Fibroblast of lung (primary cell): ENCODE data around the gene AP1G2.

Source experiments
- CTCF ChIP-seq, 2 donors: IDR thresholded peaks in 1 of 2; conservative IDR thresholded peaks in 1 of 2; 1 replicate in 1 of 2; 2 replicates in 1 of 2; pipeline ENCODE4 v1.5.1; 2011 to 2012; ENCODE audit warnings: low read length in 2 of 2, control low read depth in 1 of 2, inconsistent platforms in 1 of 2, low read depth in 1 of 2, mild to moderate bottlenecking in 1 of 2
- EZH2 ChIP-seq: IDR thresholded peaks from 2 replicates; pipeline ENCODE4 v1.5.1; 2012; ENCODE audit warnings: low read length, control low read depth, mild to moderate bottlenecking; ENCODE audit errors: missing control alignments

DNA sequence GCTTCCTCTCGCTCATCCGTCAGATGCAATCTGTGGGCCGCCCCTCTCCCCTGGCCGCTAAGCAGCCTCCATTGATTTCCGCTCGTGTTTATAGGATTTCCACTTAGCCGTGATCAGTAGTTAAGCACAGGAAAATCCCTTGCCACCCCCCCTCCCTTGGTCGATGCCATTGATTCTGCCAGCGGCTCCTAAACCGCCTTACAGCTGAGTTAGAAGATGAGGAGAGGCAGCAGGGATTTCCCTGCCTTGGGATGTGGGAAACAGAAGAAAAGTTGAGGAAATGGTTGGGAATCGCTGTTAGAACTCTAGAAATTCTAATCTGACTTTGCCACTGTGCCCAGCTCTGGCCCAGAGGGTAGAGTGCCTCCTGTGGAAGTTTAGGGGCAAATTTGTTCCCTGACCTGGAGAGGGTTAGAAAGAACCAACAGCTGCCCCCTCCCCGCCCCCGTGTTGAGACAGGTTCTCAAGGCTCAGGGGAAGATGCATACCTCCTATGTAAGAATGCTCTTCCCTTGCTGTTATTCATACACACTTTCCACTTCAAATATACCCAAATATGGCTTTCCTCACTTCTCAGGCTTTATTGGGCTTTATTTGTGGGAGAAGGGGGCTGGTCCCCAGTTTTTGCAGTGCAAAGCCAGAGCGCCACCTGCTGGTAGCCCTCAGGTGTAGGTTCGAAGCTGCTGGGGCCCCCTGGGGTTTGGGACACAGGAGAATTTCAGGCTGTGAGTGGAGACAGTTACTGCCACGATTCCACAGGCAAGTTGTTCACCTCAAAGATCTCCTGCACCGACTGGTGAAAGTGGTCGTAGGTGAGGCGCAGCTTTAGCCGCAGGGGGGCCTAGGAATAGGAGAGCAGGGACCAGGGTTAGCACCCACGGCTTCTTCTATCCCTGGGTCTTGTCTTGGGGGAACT, 8.3 kb downstream of the AP1G2 start:
- TF ChIP-seq CTCF (conservative IDR thresholded peaks at IDR 0.05 in 1 of 2, IDR thresholded peaks at IDR 0.05 in 1 of 2; ENCODE audit: low read depth in 1 of 2, low read length in 2 of 2) (peak; percentile 88 to 93), EZH2 (no peak)
